Measurements from ENCODE around the gene MACO1. TPM values are rescaled to one million over a fixed set of nuclear protein-coding genes. Genes with fewer than 3 reads are reported as not detected.

Gene MACO1
- total RNA-seq, 2 donors from 2014 or later = 14.0 to 14.5 TPM

GRCh38 chr1:25530186-25531081 is 99.7 kb downstream of the MACO1 start:
- H3K4me1 ChIP-seq = no peaks in the 10 kb centered on the region
- TF ChIP-seq, protein P1, sequence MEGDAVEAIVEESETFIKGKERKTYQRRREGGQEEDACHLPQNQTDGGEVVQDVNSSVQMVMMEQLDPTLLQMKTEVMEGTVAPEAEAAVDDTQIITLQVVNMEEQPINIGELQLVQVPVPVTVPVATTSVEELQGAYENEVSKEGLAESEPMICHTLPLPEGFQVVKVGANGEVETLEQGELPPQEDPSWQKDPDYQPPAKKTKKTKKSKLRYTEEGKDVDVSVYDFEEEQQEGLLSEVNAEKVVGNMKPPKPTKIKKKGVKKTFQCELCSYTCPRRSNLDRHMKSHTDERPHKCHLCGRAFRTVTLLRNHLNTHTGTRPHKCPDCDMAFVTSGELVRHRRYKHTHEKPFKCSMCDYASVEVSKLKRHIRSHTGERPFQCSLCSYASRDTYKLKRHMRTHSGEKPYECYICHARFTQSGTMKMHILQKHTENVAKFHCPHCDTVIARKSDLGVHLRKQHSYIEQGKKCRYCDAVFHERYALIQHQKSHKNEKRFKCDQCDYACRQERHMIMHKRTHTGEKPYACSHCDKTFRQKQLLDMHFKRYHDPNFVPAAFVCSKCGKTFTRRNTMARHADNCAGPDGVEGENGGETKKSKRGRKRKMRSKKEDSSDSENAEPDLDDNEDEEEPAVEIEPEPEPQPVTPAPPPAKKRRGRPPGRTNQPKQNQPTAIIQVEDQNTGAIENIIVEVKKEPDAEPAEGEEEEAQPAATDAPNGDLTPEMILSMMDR (IDR thresholded peaks at IDR 0.05) = no peak
- H3K27me3 ChIP-seq = no peaks in the 10 kb centered on the region
- DNase-seq (ENCODE audit: low spot score) = no peak
- H3K36me3 ChIP-seq = no peaks in the 10 kb centered on the region
- no peak overlapping the region for H3K4me3 ChIP-seq
- no peak overlapping the region for H3K27ac ChIP-seq
- peaks cover 0 to 4% of the 10 kb centered on the region in 2 donors for H3K9me3 ChIP-seq

DNA sequence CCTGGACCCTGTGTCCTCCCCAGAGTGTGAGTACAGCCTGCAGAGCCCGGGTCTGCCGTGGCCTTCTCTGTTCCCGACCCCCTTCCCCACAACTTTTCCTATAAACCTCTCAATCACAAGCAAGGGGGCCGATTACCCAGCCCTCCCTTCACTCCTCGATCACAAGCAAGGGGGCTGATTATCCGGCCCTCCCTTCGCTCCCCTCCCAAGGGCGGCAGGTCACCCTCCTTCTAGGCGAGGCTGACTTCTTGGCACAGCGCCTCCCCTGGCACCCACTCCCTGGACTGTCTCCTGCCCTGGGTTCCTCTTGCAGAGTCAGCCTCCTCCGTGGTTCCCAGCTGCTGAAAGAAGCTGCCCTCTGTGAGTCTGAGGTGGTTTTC is 100.4 kb downstream of the MACO1 start:
- DNase-seq (ENCODE audit: low spot score) = no peak
- no peaks in the 10 kb centered on the region for H3K36me3 ChIP-seq
- TF ChIP-seq, protein P1 (IDR thresholded peaks at IDR 0.05) = no peak
- no peaks in the 10 kb centered on the region for H3K9me3 ChIP-seq
- no peak overlapping the region for H3K4me3 ChIP-seq
- H3K27me3 ChIP-seq = no peaks in the 10 kb centered on the region
- H3K4me1 ChIP-seq = no peaks in the 10 kb centered on the region
- H3K27ac ChIP-seq = no peak overlapping the region

- no peaks in the 10 kb centered on the region for H3K4me1 ChIP-seq
- no peak overlapping the region for H3K27ac ChIP-seq
- no peaks in the 10 kb centered on the region for H3K27me3 ChIP-seq
- no peak overlapping the region for H3K4me3 ChIP-seq
- no peaks in the 10 kb centered on the region for H3K9me3 ChIP-seq
- no peak for DNase-seq (ENCODE audit: low spot score)
- H3K36me3 ChIP-seq = no peaks in the 10 kb centered on the region
- TF ChIP-seq, protein P1 (IDR thresholded peaks at IDR 0.05) = no peak
These were observed 102.3 kb downstream of the MACO1 start for GRCh38 chr1:25532970-25533369.

DNA sequence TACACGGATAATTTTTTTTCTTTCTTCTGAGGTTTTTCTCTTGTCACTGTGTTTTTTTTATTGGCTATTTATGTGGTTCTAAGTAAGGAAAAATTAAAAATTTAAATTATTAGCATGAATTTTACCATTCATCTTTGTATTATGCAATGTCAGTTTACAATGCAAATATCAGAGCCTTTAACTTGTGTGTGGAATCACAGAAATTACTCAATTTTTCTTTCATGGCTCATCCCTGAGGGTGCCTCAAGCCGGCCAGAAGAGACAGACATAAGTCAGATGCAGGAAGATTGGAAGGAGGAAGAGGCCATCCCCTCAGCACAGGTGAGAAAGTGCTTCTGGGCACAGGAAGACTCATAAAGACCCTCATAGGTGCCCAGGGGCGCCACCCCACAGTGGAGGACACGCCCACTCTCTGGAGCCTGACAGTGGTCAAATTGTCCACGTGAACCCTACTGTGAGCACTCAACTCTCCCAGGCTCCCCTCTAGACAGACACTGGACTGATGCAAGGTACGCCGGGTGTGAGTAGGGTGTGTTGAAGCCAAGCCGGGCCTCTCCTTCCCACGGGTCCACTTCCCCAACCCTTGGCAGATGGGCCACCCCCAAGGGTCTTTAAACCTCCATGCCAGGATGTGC is 103.2 kb downstream of the MACO1 start:
- Histone ChIP-seq H3K4me1 (no peaks in the 10 kb centered on the region), H3K9me3 (no peaks in the 10 kb centered on the region), H3K36me3 (no peaks in the 10 kb centered on the region), H3K27ac (no peak overlapping the region), H3K4me3 (no peak overlapping the region), H3K27me3 (no peaks in the 10 kb centered on the region)
- TF ChIP-seq, protein P1 (IDR thresholded peaks at IDR 0.05) = no peak
- no peak for DNase-seq (ENCODE audit: low spot score)

DNA sequence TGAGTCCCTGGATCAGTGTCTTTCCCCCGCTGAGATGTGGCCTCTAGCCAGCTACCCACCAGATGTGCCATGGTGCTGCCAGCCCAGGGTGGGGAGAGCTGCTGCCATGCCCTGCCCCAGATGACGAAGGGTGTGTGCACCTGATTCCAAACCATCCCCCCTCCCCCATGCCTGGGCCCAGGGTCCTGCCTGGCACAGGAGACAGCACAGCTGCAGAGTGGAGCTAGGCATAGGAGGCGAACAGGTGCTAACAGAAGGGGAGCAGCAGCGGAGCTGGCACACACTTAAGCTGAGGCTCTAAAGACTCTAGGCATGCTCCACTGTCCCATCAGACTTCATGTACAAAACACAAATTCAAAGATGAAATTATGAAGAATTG is 103.7 kb downstream of the MACO1 start:
- no peaks in the 10 kb centered on the region for H3K27me3 ChIP-seq
- TF ChIP-seq, protein P1 (IDR thresholded peaks at IDR 0.05) = no peak
- H3K4me3 ChIP-seq = no peak overlapping the region
- no peaks in the 10 kb centered on the region for H3K9me3 ChIP-seq
- H3K36me3 ChIP-seq = no peaks in the 10 kb centered on the region
- no peak for DNase-seq (ENCODE audit: low spot score)
- H3K4me1 ChIP-seq = no peaks in the 10 kb centered on the region
- no peak overlapping the region for H3K27ac ChIP-seq

Data from right atrium auricular region (tissue), 2 donors.